OCI-M2 (cell line): Measurements from ENCODE around the gene DTYMK.

Experiments
- DNase-seq: peaks from one replicate; lab custom pipeline; 2025; ENCODE audit not compliant: unreplicated experiment; lab: John Stamatoyannopoulos, UW

DTYMK gene

GRCh38 chr2:241627675-241628074, 58.9 kb downstream of the DTYMK start:
- no peak for DNase-seq
